Hair follicular keratinocyte (primary cell): ENCODE data around the gene TARDBP. TPM values are rescaled to one million over a fixed set of nuclear protein-coding genes. Genes with fewer than 3 reads are reported as not detected.

Source experiments
- total RNA-seq: library from RNA; depleted of rRNA; stranded (reverse); fragments of >200 nt; gene quantifications from 2 replicates; pipeline ENCODE4 v1.2.3, GENCODE V29; 2015

The TARDBP gene
- 46.5 and 56.1 TPM in 2 replicates for total RNA-seq

GRCh38 chr1:11012260-11013159, at the start of gene TARDBP:
TSS of gene TARDBP (plus strand) at chr1:11012654. CDS start at chr1:11013728, 1,074 bp downstream.

GRCh38 chr1:11046625-11047365, 34.3 kb downstream of the TARDBP start, which contains the start of gene MASP2:
TSS of gene MASP2 (minus strand) at chr1:11047239. CDS start at chr1:11047207, 32 bp downstream.

GRCh38 chr1:11059968-11060830, 47.7 kb downstream of the TARDBP start, which contains the start of gene SRM:
TSS of gene SRM (minus strand) at chr1:11060018. CDS start at chr1:11059943, 75 bp downstream.

Other genes starting within 250 kb of the TARDBP start
- 4.7 and 8.9 TPM in 2 replicates for gene CASZ1, start 216.0 kb upstream of the TARDBP start, total RNA-seq
- gene MASP2, start 34.6 kb downstream of the TARDBP start, total RNA-seq, result not detected in 2 replicates
- 55.1 and 86.0 TPM in 2 replicates for gene SRM, start 47.4 kb downstream of the TARDBP start, total RNA-seq
- 46.2 and 70.4 TPM in 2 replicates for gene EXOSC10, start 87.2 kb downstream of the TARDBP start, total RNA-seq
- 0.08 TPM in 1 of 2 replicates, not detected in the other for gene ANGPTL7, start 176.7 kb downstream of the TARDBP start, total RNA-seq
- 31.1 and 33.6 TPM in 2 replicates for gene MTOR, start 249.9 kb downstream of the TARDBP start, total RNA-seq